NCI-H748 (cell line): ENCODE data around the gene SYNE2.

Experiments
- DNase-seq: peaks from one replicate; lab custom pipeline; 2025; ENCODE audit not compliant: unreplicated experiment; lab: John Stamatoyannopoulos, UW

The SYNE2 gene

DNA sequence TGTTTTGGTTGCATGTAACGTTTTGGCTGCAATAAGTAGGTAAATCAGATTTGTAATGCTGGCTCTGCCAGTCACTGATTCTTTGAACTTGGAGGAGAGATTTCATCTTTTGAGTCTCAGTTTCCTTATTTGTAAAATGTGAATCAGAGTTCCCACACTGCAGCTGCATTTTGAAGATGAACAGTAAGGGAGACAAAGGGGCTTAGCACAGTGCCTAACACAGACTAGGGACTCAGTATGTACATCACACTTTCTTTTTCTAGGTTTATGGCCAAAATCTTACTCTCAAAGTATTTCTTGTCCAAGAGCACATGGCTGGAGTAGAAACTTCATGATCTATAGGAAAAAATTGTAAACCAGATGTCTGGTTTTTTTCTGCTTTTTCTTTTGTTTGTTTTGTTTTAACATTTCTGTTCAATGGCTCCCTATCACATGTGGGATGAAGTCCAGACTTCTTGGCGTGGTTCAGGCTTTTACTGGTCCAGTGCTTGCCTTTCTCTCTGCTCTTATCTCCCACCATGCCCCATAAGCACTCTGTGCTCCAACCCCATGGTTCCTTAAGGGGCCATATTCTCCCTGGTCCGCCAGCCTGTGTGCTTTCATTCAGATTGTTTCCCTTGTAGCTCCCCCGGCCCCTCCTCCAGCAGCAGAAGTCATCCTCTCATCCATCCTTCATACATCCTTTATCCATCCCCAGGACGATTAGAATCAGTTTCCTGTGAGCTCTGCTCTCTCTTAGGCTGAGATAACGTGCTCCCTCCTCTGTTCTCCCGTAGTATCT, 58.0 kb downstream of the SYNE2 start:
- no peak for DNase-seq

- DNase-seq = no peak
Observed at GRCh38 chr14:63911404-63911803, 58.6 kb downstream of the SYNE2 start.

GRCh38 chr14:63912286-63912685, 59.5 kb downstream of the SYNE2 start:
- no peak for DNase-seq

- no peak for DNase-seq
Observed at GRCh38 chr14:63918411-63918810, 65.6 kb downstream of the SYNE2 start.

DNA sequence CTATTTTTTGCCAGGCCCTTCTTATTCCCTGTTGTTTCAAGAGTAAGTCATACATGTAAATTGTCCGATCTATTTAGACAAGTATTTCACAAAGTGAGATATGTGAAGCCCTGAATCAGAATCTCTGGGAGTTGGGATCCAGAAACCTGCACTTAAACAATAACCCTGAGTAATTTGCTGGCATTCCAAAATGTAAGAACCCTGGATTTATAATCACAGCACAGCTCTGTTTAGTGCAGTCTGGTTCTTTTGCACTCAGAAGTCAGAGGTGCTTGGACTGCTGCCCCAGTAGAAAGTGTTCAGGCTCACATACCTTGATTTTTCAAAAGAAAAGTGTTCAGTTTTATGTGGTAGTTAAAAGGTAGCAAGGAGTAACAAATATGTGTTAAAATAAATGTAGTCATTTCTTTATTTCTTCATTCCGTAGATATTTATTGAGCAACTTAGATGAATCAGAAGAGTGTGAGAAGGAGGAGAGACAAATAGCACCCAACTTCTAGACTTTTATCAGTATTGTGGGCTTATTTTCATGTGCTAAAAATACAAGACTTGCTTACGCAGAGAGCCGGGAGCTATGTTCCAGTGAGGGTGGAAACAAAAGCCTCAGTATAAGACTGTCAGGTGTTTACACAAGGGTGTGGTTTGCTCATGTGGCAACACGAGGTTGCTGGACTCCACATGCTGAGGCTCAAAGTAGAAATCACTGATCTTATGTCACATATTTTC, 70.1 kb downstream of the SYNE2 start:
- DNase-seq = peak; percentile 65

DNA sequence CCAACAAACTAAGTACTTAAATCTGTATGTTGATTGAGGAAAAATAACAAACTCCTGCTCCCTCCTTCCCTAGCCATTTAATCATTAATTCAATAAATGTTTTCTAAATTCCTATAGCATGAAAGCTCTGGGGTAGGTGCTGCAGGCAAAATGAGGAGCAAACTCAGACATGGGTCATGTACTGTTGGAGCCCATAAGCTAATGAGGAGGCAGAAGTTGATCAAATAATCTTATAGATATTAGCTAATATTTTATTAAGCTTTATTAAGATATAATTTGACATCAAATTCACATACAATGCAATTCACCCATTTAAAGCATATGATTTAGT, 70.6 kb downstream of the SYNE2 start:
- no peak for DNase-seq

GRCh38 chr14:63924375-63924774, 71.6 kb downstream of the SYNE2 start:
- no peak for DNase-seq

GRCh38 chr14:63926641-63927040, 73.8 kb downstream of the SYNE2 start:
- DNase-seq = no peak

DNA sequence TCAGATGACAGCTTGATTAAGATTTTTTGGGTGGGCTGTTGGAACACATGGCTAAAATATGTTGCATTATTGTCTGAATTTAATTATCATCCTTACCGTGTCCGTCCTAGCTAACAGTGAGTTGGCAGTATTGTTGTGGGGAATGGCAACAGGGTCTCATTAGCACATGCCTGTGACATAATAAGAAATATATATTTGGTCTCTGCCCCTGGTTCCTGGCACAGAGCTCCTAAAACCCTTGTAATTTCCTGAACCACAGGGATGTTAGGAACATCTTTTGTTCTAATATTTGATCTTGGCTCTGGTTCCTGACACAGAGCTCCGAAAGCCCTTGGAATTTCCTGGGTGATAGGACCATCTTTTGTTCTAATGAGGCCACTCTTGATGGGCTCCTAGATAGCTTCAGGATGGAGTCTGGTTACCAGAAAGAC, 76.0 kb downstream of the SYNE2 start:
- no peak for DNase-seq

DNA sequence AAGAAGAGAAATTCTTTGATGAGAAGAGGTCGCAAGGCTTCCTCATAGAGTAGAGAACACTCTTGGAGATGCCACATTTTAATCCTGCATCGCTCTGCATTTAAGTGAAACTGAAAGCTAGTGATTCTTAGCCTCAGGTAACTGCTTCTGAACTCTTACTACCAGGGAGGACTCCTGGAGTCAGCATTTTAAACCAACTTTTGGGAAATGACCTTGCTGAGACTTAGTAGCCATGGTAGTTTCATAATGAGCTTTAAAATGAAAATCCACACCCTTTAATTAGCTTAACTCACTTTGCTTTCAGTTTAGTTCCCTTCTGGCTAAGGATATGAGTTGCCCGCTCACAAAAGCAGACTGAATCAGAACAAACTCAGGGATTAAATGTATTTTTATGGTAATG, 80.3 kb downstream of the SYNE2 start:
- no peak for DNase-seq

- DNase-seq = peak; percentile 22
Observed at GRCh38 chr14:63933711-63934110, 80.9 kb downstream of the SYNE2 start.

DNA sequence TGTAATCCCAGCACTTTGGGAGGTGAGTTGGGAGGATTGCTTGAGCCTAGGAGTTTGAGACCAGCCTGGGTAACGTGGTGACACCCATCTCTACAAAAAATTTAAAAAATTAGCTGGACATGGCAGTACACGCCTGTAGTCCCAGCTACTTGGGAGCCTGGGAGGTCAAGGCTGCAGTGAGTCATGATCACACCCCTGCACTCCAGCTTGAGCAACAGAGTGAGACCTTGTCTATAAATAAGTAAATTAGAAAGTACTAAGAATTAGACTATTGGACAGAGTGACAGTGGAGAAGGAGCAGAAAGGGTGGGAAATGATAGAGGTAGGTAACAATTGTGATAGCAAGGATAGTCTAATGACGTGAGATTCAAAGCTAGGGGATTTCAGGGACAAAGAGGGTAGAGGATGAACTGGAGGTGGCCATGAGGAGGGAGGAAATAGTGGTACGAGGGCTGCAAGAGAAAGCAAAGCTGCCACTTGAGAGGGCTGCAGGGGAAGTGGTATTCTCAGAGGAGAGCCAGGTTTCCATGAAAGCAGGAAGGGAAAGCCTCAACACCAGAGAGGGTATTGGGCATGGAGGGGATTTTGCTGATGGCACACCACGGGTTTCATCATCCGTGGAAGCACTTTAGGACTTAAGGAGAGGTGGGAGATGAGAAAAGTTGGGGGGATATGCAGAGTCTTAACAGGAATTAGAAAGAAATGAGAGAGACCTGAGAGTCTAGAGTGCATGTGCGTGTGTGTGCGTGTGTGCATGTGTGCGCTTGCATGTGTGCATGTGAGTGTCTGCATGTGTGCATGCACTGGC, 85.6 kb downstream of the SYNE2 start:
- DNase-seq = no peak

GRCh38 chr14:63939006-63939270, 86.1 kb downstream of the SYNE2 start:
- DNase-seq = no peak

- DNase-seq = no peak
Observed at GRCh38 chr14:63940387-63940786, 87.6 kb downstream of the SYNE2 start.

DNA sequence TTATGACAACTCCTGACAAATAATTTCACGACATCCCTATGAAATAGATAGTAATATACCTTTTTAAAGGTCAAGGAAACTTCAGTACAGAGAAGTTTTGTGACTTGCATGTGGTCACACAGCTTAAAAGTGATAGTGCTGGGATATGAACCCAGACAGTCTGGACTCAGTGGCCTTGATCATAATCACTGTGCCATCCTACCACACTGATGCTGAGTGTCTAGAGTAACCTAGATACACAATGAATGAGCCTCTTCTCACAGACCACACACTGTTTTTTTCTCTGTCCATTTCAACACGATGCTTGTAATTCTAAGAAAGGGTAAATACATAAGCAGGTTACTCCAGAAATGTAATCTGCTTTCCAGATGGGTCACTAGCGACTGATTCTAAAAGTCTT, 88.2 kb downstream of the SYNE2 start:
- DNase-seq = no peak

DNA sequence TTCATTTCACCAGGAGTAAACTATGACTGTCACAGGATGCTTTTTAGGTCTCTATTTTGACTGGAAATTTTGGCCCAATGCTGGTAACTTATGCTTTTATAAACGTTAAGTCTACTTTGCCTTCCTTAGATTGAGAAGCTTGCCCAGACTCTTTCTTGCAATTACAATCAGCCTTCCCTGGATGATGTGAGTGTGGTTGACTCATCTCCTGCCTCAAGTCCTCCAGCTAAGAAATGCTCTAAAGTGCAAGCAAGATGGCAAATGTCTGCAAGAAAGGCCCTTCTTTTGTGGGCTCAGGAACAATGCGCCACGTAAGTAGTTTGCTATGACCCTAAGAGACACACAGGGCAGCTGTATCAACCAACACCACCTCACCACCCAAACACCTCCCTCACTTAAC, 96.9 kb downstream of the SYNE2 start:
- DNase-seq = no peak

DNA sequence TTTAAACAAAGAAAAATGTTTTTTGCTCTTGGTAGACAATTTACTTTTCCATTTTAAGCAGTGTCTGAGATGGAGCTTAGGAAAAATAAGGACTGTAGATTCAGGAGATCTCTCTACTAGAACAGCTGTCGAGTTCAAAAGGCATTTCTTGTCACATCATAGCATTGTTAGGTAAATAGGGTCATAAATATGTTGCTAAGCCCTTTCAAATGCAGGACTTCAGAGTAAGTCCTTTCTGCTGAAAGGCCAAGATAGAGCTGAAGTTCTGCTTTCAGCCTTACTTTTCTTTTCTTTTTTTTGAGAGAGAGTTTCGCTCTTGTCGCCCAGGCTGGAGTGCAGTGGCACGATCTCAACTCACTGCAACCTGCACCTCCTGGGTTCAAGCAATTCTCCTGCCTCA, 98.2 kb downstream of the SYNE2 start:
- no peak for DNase-seq

DNA sequence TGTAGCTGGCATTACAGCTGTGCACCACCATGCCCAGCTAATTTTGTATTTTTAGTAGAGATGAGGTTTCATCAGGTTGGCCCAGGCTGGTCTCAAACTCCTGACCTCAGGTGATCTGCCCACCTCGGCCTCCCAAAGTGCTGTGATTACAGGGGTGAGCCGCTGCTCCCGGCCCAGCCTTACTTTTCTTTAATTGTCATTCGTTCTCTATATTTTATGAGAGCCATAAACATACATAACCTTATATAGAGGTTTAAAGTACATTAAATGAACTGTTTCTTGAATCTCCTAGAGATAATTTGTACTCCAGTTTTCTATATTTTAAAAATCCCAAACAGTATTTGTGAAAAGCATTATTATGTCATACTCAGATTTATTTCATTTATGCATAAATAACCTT, 98.6 kb downstream of the SYNE2 start:
- no peak for DNase-seq

DNA sequence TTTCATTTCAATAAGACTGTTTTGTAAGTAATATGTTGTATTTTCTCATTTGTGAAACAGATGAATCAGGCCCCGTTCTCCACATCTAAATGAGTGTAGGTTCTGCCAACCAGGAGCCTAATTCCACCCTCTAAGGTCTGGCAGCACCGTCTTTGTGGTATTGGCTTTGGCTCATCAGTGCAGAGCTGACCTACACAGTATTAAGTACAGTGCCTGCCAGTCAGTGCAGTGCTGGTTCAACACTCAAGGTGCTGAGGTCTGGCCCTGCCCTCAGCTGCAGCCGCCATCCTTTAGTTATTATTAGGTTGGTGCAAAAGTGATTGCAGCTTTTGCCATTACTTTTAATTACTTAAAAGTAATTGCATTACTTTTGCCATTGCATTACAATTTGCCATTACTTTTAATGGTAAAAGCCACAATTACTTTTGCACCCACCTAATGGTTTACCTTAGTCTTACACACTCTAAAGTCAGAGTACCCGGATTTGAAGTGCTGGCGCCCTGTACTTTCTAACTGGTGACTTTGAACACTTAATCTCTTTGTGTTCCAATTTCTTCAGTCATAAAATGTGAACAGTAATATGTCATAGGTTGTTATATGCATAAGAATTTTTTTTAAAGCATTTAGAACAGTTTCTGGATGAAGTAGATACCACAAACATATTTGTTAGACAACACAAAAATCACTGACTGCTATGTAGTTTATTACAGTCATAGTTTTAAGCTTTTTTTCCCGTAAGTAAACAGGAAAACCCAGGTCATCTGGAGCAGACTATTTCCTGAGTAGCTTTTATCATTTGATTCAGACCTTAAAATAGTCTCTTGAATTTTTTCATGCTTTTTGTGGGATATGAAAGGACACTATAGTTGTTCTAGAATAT, 99.5 kb downstream of the SYNE2 start:
- no peak for DNase-seq

GRCh38 chr14:63952933-63953437, 100.2 kb downstream of the SYNE2 start:
- DNase-seq = no peak

DNA sequence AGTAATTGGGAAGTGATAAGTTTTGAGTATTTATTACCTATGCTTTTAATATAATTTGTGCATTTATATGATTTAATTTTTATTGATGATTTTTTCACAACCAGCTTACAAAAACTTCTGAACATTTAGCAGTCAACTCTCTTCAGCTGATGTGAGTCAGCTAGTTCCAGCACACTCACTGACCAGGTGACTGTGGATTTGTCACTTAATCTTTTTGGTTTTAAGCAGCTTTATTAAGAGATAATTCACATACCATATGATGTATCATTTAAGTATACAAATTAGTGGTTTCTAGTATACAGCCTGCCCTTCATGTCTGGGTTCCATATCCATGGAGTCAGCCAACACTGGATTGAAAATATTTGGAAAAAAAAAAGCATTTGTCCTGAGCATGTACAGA, 103.5 kb downstream of the SYNE2 start:
- no peak for DNase-seq
